Adipose tissue (tissue), 3 donors: ENCODE results near the gene IGLL5. TPM values are rescaled to one million over a fixed set of nuclear protein-coding genes. Genes with fewer than 3 reads are reported as not detected.
"Not testable (repeated sequence)": the region's sequence is repeated elsewhere in the genome, so short reads cannot be mapped to it uniquely, and the experiment has no call there.

Source experiments
- H3K27ac ChIP-seq: one replicate; pipeline ENCODE4 v1.5.1; 2013; ENCODE audit warnings: low read depth, low read length
- WGBS, 3 donors: extraction: QIAGEN DNeasy Blood & Tissue Kit; methylation state at CpG; one replicate each; pipeline ENCODE4 v1.1.7; 2013; 5-methylcytosine and 5-hydroxymethylcytosine counted together
- polyA plus RNA-seq, 3 donors: library from polyadenylated mRNA; stranded (reverse); fragments of 200-250 nt; gene quantifications; one replicate each; pipeline ENCODE4 v1.2.3, GENCODE V29; 2013
- donor health status: healthy with polysubstance abuse.
- donor health status: Bipolar disorder and iron deficiency.
- donor health status: healthy.

IGLL5 gene
- polyA plus RNA-seq, 3 donors, result 1.2 to 1.6 TPM; not detected in 1

DNA sequence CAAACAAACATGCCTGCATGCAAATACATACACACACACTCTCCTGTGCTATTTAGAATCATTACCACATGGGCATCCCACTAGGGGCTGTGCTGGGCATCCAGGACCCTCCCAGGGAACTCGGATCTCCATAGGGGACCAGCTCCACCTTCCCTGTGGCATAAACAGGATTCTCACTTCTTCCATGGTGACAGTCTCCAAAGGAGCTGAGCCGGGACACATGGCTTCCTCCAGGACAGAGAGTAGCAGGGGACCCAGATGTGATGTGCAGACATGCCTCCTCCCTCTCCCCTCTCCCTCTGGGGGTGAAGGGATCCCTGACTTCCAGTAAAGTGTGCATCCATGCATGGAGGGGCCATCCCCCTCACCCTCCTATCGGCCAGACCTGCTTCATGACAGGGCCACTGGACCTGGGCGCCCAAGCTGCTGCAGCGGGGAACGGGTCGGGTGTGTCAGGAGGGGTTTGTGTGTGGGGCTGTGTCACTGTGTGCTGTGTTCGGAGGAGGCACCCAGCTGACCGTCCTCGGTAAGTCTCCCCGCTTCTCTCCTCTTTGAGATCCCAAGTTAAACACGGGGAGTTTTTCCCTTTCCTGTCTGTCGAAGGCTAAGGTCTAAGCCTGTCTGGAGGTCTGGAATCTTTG lies 33.4 kb downstream of the IGLL5 start:
- WGBS, 3 donors, result 81 to 88% (median 85%) methylated on average over 13 of the region's 13 CpGs
- no peak overlapping the region for H3K27ac ChIP-seq

DNA sequence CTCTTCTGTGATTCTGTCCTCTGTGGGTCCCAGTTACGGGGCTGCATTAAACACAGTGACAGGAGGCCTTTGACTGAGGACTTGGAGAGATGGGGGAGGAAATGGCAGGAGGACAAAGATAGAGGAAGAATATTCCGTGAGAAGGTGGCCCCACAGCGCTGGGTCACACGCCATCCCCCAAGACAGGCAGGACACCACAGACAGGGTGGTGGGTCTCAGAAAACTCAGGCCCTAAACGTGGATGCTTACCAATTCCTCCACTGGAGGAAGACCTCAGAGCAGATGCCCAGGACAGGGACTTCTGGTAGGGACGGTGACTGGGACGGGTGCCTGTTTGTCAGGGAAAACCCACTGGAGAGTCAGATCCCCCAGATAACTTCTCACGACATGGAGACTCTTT lies 34.0 kb downstream of the IGLL5 start:
- H3K27ac ChIP-seq, result no peak overlapping the region
- 72 to 81% (median 77%) methylated on average over 8 of the region's 8 CpGs for WGBS, 3 donors

DNA sequence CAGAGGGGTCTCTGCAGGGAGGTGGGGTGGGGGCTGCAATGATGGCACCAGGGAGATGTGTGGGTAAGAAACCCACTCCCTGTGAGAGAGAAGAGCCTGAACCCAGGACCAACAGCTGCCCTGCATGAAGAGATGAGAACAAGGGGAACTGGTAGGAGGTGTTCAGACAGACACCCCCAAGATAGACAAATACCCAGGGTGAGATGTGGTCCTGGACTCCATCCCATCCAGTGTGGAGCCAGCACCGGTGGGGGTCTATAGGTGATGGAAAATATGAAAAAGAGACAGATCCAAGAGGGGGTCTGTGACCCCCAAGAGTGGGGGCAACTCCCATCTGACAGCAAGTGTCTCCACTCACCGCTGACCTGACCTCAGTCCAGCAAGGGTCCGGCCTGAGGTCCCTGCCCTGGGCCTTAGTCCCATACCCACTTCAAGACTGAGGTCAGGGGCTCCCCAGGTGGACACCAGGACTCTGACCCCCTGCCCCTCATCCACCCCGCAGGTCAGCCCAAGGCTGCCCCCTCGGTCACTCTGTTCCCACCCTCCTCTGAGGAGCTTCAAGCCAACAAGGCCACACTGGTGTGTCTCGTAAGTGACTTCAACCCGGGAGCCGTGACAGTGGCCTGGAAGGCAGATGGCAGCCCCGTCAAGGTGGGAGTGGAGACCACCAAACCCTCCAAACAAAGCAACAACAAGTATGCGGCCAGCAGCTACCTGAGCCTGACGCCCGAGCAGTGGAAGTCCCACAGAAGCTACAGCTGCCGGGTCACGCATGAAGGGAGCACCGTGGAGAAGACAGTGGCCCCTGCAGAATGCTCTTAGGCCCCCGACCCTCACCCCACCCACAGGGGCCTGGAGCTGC lies 34.7 kb downstream of the IGLL5 start:
- H3K27ac ChIP-seq, result not testable (repeated sequence)
- 77 to 88% (median 81%) methylated on average over 11 to 15 of the region's 16 CpGs for WGBS, 3 donors

DNA sequence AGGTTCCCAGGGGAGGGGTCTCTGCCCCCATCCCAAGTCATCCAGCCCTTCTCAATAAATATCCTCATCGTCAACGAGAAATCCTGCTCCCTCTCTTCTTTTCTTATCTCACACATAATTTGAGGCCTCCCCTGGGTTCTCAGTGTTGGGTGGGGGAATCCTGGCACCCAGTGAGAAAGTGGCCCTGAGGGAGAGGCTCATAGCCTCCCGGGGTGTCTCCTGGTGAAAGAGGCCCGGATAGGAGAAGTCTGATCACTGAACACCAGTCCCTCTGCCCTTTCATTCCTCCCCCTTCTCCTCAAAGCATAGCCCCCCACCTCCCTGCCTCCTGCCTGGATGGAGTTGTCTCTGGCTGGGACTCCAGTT lies 35.3 kb downstream of the IGLL5 start:
- H3K27ac ChIP-seq, result no peak overlapping the region
- 68 to 86% (median 86%) methylated on average over 4 of the region's 4 CpGs for WGBS, 3 donors

DNA sequence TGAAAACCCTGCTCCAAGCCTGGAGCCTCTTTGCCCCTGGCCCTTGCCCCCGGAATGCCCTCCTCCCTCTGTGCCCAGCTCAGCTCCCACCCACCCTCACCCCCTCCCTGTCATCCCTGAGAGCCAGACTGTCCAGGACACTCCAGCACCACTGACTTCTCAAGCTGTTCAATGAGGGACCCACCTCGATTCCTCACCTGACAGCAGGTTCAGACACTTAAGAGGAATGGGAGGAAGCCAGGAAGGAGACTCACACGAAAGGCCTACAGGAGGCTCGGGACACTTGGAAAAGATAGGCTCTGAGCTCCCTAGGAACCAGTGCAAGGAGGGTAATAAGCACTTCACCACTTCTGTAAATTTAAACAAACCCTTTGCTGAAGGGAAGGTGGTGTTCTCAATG lies 35.8 kb downstream of the IGLL5 start:
- H3K27ac ChIP-seq, result no peak overlapping the region
- WGBS, 3 donors, result 88 to 92% (median 89%) methylated on average over 4 of the region's 4 CpGs

DNA sequence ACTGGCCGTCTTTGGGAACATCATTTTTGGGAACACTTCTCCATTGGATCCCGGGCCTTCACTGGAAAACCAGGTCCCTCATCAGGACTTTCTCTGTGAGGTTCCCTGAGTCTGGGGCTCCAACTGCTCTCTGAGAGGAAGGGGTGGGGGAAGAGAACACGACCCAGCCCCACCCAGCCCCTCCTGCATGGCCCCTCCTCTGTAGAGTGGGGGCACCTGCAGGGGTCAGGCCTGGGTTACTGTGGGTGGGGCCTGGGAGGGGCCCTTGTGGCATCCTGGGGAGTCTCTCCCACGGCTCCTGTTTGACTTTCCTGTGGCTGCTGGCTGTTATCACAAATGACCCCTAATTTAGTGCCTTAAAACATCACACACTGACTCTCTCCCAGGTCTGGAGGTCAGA lies 36.3 kb downstream of the IGLL5 start:
- 58 to 68% (median 66%) methylated on average over 4 of the region's 4 CpGs for WGBS, 3 donors

DNA sequence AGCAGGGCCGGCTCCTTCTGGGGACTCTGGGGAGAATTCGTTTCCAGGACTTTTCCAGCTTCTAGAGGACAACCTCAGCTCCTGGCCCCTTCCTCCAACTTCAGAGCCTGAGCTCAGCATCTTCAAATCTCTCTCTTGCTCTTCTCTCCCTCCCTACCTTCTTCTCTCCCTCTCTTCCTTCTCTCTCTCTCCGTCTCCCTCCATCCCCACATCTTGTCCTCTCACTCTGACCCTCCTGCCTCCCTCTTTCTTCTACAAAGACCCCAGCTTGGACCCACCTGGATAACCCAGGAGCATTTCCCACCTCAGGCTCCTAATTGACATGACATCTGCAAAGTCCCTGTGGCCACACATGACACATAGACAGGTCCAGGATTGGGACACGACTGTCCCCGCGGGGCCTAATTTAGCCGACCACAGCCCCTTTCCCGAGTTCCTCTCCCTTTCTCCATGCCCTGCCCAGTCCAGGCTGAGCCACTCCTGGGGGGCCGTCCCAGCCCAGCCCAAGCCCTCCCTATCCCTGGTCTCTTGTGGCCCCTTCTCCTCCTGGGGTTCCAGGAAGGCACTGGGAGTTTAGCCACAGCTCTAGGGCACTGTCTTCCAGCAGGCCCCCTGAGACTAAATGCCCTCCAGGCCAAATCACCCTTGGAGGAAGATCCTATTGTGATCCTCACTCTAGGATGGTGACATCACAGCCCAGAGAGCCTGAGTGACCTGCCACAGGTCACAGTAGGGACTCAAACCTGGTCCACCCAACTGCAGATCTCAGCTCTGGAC lies 36.9 kb downstream of the IGLL5 start:
- 67 to 85% (median 81%) methylated on average over 9 of the region's 9 CpGs for WGBS, 3 donors
- no peak overlapping the region for H3K27ac ChIP-seq

More for the DNA sequence above, 36.3 kb downstream of the IGLL5 start:
- H3K27ac ChIP-seq, result no peak overlapping the region

DNA sequence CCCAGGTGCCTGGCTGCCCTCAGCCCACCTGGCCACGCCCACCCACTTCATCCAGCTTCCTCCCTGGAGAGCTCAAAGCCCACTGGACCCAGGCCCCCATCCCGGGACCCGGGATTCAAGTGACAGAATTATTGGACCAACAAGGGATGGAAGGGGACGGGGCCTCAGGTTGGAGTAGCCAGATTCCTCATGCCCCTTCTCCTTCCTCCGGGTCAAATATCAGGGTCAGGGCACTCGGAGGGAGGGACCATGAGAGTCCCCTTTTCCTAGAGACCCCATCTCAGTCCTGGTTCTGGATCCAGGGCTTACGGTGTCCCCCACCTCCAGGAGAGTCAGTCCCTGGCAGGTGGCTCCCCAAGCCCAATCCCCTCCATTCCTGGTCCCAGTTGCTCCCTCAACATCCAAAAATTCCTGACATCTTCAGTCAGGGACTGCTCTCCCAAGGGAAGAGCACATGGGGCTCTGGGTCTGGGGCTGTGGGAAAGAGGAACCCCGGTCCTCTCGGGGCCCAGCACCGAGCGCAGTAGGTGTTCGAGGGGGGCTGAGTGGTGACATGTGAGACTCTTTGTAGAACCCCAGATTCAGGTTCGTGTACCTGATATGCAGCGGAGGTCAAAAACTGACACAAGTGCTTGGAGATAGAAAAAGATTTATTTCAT lies 37.7 kb downstream of the IGLL5 start:
- 64 to 83% (median 81%) methylated on average over 14 of the region's 14 CpGs for WGBS, 3 donors
- H3K27ac ChIP-seq, result no peak overlapping the region

DNA sequence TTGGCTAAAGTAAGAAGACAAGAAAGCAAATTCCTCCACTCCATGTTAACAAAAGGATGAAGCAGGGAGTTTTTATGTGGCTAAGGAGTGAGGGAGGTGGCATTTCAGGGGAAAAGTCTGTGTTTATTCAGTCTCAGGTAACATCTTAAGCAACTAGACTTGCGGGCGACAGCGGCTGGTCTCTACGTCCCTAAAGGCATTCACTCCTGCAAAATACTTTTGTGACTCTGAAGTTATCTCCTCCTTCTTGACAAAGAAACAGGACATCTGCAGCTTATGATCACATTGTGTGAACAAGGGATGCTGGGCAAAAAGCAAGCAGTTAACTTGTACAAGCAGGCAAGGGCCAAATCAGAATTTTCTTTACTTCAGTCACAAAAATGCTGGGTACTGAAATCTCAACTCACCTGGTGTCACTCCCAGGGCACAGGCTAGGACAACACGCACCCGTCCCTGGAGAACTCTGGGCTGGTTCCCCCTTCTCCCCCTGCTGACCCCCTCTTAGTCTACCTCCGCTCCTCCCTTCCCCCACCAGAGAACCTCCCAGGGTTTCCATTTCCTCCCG lies 38.3 kb downstream of the IGLL5 start:
- H3K27ac ChIP-seq, result no peak overlapping the region
- 25 to 61% (median 49%) methylated on average over 8 of the region's 8 CpGs for WGBS, 3 donors

DNA sequence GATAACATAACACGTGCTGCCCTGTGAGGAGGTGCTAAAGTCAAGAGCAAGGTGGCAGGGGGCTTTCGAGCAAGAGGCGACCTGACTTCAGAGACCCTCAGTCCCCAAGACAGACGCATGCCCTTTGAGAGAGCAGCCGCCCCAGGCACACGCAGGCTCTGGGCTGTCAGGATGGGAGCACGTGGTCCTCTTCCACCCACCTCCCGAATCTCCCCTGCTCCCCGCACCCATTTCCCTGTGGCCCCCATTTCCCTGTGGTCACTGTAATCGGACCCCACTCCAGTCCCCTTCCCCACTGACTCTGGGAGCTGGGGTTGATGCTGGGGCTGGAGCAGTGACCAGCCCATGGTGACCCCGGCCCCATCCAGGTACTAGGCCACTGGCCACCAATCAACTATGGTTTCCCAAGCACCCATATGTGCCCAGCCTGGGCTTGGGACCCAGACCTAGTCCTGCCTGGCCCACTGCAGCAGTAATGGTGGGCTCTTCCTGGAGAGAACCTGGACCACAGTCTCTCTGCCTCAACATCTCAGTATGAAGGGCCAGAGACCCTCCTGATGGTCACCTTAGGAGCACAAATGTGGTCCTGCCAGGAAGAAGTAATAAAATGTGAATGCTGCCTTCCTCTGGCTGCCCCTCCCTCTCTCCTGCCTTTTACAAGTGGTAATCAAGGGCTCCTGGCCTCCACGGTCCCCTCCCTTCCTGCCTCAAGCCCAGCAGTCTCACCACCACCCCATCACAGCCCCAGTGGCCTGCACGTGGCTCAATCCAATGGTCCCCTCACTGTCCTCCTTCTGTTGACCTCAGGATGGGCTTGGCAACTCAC lies 39.0 kb downstream of the IGLL5 start:
- whole genome bisulfite sequencing, 3 donors, result 50 to 69% (median 62%) methylated on average over 13 of the region's 13 CpGs
- no peak overlapping the region for H3K27ac ChIP-seq

DNA sequence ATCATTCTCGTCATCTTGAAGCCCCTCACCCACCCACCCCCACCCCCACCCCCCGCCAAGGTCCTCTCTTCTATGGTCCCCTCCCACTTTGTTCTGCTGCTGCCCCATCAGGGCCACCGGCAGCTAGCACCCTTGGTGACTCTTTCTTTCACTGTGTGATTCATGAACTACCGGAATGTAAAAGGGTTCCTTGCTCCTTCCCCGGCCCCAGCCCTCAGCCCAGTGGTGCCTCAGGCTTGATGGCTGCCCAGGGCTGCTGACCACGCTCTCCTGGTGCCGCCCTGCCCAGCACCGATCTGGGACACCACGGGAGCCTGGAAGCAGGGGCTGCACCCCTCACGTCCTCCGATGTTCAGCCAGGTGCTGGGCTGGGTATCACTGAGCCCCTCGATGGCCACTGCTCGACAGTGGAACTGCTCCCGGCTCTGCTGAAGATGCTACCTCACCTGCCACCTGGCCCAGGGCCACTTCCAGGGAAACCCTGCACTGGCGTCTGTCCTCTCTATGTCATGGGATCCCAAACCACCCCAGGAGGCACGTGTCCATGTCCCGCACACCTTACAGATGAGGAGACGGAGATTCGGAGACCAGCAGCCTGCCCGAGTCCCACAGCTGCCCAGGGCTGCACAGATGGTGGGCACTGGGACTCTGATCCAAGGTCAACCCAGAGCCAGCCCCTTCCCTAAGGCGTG lies 39.7 kb downstream of the IGLL5 start:
- H3K27ac ChIP-seq, result no peak overlapping the region
- WGBS, 3 donors, result 68 to 90% (median 88%) methylated on average over 21 of the region's 21 CpGs

DNA sequence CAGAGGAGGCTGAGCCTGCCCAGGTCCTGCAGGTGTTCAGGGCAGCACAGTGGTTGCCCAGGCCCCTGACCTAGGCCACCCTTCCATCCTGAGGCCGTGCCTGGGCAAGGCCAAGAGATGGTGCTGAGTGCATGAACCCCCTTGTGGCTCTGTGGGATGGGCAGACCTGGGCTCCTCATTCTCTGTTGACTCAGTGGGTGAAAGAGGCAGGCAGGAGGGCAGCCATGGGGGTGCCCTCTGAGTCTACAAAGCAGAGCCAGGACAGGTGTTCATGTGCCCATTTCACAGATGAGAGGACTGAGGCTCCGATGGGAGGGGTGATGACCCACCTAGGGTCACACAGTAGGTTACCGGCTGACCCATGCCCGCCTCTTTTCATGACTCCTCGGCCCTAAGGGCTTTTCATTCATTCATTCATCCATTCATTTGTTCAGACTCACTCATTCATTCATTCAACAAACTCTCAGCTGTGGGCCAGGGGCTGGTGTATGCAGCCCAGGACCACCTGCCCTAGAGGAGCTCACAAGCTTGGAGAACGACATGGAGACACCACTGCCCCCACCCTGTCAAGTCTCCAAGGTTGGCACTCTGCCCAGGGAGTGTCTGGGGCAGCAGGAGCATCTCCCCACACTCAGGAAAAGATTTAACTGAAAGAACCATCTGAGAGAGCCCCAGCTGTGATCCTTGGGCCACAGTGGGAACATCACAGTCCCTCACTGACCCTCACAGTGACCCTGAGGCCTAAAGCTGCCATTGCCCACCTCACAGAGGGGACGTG lies 40.5 kb downstream of the IGLL5 start:
- 67 to 73% (median 69%) methylated on average over 7 of the region's 7 CpGs for WGBS, 3 donors
- H3K27ac ChIP-seq, result no peak overlapping the region

DNA sequence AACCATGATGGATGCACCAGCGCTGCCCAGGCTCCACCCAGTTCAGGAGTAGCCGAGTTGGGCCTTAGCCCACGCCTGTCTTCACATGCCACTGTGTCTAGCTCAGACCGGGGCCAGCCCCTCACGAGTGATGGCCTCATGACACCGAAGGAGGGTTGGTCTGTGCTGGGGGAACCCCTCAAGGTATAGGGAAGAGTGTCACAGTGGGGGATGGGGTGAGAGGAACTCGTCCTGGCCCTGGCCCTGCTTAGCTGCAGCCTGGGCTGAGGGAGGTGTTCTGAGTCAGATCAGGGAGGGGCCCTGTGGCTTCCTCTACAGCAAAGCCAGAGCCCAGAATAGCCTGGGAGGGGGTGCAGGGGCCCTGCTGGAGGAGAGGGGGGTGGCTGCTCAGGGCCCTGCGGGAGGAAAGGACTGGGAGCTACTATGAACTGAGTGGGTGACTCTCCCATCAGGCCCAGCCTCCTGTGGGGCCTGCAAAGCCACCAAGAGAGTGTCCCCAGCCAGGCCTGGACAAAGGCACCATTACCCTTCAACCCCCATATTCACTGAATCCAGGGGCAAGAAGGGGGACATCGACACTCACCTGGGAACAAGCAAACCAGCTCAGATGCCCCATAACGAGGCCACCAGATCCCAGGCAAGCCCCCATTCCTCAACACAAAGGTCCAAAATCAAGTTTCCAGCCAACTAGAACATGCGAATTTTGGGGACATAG lies 41.2 kb downstream of the IGLL5 start:
- WGBS, 3 donors, result 36 to 65% (median 38%) methylated on average over 11 of the region's 11 CpGs
- H3K27ac ChIP-seq, result no peak overlapping the region

DNA sequence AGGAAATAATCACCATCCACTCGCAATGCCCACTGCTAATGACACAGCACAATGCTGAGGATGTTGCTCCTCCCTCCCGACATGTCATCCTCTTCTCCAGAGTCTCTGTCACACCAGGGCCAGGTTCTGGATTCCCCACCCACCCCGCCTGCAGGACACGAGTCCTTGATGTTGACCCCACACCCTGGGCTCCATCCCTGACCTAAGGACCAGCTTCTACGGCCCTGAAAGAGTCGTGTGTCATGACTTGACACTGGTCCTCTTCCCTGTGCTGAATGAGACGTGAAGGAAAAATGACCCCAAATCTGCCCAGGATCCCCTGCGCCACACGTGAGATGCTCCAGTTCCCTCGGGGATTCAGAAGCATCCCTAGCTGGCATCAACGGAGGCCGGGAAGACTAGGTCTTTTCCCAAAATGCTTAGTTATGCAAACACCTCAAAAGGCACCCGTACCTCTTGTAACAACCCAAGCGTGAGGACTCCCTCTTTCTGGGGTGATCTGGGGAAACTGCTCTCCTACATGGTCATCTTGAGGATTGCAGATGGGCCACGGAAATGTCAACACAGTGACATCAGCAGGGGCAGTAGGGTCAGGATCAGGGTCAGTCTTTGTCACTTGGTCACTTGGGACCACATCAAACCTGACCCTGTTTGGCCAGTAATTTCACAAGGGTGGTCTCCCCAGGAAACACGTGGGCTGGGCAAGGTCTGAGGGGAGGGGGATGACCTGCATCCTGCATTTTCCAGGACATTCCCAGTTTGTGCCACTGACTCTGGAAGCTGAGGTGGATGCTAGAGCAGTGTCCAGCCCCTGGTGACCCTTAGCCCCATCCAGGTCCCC lies 42.0 kb downstream of the IGLL5 start:
- 77 to 85% (median 82%) methylated on average over 16 of the region's 16 CpGs for WGBS, 3 donors

DNA sequence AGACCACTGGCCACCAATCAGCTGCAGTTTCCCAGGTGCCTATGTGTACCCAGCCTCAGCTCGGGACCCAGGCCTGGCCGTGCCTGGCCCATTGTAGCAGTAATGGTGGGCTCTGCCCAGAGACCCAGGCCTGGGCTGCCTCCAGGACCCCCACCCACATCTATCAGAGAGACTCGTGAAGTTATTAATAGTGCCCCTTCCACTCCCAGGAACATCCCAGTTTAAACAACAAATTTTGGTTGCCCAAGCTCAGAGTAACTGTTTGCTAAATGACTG lies 42.5 kb downstream of the IGLL5 start:
- no peak overlapping the region for H3K27ac ChIP-seq
- 71 to 87% (median 87%) methylated on average over 3 of the region's 3 CpGs for WGBS, 3 donors

More for the DNA sequence above, 42.0 kb downstream of the IGLL5 start:
- no peak overlapping the region for H3K27ac ChIP-seq
